HG03520 (cell line): Measurements from ENCODE around the gene FARS2.
"Not testable (repeated sequence)": the region's sequence is repeated elsewhere in the genome, so short reads cannot be mapped to it uniquely, and the experiment has no call there.

Experiments
- ATAC-seq: cut with Tn5 transposase; IDR thresholded peaks from one replicate; pipeline ENCODE4 v1.9.1; 2021; ENCODE audit warnings: mild to moderate bottlenecking, moderate library complexity; ENCODE audit not compliant: unreplicated experiment

The FARS2 gene

GRCh38 chr6:5771759-5772390, 510.6 kb downstream of the FARS2 start:
- ATAC-seq: no peak

- ATAC-seq: no peak
Observed at GRCh38 chr6:5772408-5773120, 511.3 kb downstream of the FARS2 start.

GRCh38 chr6:5776104-5776503, 514.8 kb downstream of the FARS2 start:
- ATAC-seq: no peak

GRCh38 chr6:5776706-5777390, 515.5 kb downstream of the FARS2 start:
- ATAC-seq: no peak

- peak; percentile 92 for ATAC-seq
Observed at GRCh38 chr6:5778317-5778857, 517.1 kb downstream of the FARS2 start.

GRCh38 chr6:5778906-5779305, 517.6 kb downstream of the FARS2 start:
- ATAC-seq: no peak

- no peak for ATAC-seq
Observed at GRCh38 chr6:5781019-5781418, 519.7 kb downstream of the FARS2 start.

- no peak for ATAC-seq
Observed at GRCh38 chr6:5781966-5782556, 520.7 kb downstream of the FARS2 start.

GRCh38 chr6:5782783-5783547, 521.7 kb downstream of the FARS2 start:
- no peak for ATAC-seq

- ATAC-seq: no peak
Observed at GRCh38 chr6:5783584-5784089, 522.3 kb downstream of the FARS2 start.

- ATAC-seq: no peak
Observed at GRCh38 chr6:5785249-5785648, 523.9 kb downstream of the FARS2 start.

- ATAC-seq: no peak
Observed at GRCh38 chr6:5786321-5786968, 525.1 kb downstream of the FARS2 start.

- ATAC-seq: no peak
Observed at GRCh38 chr6:5786969-5787720, 525.8 kb downstream of the FARS2 start.

GRCh38 chr6:5789426-5789825, 528.1 kb downstream of the FARS2 start:
- not testable (repeated sequence) for ATAC-seq

- not testable (repeated sequence) for ATAC-seq
Observed at GRCh38 chr6:5796555-5796954, 535.2 kb downstream of the FARS2 start.

- not testable (repeated sequence) for ATAC-seq
Observed at GRCh38 chr6:5806406-5806805, 545.1 kb downstream of the FARS2 start.

GRCh38 chr6:5809450-5809849, 548.1 kb downstream of the FARS2 start:
- no peak for ATAC-seq

GRCh38 chr6:5811997-5812396, 550.7 kb downstream of the FARS2 start:
- ATAC-seq: no peak

- no peak for ATAC-seq
Observed at GRCh38 chr6:5813625-5814027, 552.3 kb downstream of the FARS2 start.
